GM21529 (cell line): ENCODE results near the gene TFAP2D.

Experiments
- ATAC-seq: cut with Tn5 transposase; IDR thresholded peaks from one replicate; pipeline ENCODE4 v1.9.1; 2021; ENCODE audit not compliant: unreplicated experiment

TFAP2D gene

DNA sequence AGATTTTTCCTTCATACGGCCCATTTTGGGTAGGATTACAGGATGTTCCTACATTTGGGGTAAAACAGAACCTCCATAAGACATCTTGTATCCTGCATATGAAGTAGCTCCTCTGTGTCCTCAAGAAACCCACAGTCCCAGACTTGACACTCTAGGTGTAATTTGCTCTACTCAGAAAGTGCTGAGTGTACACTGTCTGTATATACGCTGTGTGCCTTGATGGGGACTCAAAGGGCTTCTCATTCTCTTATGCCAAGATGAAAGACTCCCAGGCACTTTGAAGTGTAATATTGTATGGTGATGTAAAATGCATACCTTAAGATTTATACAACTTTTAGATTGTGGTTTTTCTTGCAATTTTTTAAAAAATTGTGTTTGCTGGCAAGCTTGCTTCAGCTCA lies 5.2 kb downstream of the TFAP2D start:
- ATAC-seq, result no peak

DNA sequence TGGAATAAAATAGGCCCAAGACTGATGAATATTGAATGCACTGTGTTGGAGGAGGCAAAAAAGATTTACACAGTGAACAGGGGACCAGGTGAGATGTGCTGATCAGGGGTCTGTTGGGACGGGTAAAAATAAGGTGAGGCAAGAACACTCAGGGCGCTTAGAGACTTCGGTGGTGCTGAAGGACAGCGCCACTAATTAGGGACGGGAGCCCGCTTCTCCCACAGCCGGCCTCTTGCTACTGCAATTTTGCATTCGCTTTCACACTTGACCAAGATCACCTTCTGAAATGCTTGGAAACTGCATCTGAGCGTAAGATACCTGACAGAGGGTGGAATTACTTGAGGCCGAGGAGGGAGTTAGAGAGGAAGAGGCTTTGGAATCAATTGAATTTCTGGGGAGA lies 7.3 kb downstream of the TFAP2D start:
- no peak for ATAC-seq

DNA sequence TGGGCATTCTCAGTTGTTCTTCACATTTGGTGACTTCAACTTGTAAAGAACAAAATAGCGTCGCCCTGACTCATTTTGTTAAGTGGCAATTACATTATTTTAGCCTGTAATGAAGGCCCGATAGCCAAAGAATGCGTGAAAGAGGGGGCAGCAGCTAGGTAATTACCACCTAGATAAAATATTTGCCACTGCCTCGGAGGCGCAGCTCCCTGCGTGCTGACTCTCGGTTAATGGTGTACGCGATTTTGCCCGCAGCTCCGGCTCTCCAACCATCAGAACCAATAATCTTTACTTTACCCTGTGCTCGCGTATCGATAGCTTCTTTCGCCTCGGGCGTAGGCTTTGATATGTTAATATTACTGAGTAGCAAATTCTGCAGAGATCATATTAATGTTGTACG lies 8.7 kb downstream of the TFAP2D start:
- no peak for ATAC-seq

DNA sequence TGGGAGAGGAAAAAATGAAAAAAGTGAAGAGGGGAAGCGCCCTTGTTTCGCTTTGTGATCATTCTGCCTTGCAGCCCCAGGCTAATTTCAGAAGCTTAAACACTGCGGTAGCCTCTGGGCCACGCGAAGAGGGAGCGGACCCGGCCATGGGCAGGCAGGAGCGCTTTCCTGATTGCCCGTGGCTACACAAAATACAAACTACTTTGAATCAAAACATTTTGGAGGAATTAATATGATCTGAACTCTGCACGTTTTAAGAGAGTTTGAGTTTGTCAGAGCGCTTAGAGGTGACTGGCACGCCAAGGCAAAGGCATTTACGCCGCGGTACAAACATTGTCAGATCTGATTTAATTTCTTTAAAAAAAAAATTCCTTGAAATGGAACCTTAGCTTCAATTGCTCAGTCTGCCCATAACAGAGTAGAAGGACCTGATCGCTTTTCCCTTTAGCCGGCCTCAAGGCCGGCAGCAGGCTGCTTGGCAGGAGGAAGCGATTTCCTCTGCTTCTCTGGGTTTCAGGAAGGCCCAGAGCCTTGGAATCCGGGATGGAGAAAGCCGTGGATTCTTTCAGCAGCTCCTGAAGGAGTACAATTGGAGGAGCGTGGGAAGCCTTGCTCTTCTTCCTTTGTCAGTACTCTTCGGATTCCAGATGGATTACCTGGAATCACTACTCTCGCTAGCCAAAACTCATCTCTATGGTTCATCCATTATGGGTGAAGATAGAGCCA lies 9.7 kb downstream of the TFAP2D start:
- no peak for ATAC-seq

DNA sequence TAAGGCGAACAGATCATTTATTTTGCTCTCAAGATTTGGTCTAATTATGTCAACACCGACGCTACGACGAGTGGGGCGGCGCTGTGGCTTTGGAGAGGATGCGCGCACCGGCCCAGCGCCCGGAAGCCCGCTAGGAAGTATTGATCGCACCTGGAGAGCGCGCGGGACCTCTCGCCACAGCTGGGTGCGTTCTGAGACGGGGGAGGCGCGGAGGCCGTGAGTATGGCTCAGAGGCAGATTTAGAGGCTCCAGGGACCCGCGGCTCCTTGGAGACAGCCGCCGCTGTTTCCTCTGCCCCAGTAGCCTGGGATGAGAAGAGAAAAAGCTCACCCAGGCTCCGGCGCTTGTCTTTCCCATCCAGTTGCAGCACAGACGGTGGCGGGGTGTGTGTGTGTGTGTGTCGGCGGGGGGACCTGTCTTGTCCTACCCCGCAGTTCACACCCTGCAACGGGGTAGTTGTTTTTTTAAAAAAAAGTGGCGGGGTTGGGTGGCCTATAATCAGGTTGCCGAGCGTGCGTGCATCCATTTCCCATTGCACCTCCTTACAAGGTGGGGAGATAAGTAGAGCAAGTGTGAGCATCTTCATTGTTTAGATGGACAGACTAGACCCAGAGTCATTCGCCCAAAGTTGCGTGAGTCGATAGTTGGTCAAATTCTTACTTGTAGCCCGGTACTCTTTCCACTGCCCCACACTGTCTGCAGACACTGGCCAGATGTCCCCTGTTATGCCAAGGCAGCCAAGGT lies 11.2 kb downstream of the TFAP2D start:
- no peak for ATAC-seq

DNA sequence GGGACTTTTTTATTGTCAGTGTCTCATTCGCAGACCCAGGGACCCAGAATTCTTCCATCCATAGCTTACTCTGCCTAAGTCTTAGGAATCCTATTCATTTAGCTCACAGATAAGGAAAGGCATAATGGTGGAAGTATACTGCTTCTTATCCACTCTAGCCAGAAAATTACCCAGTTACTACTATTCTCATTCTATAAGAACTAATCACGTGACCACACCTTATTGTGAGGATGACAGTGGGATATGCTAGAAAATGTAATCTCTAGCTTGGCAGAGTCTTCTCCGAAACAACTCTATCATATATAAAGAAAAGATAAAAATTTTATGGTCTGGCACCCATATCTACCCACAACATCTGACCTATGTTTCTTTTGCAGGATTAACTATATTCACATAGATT lies 21.2 kb downstream of the TFAP2D start:
- ATAC-seq, result no peak

DNA sequence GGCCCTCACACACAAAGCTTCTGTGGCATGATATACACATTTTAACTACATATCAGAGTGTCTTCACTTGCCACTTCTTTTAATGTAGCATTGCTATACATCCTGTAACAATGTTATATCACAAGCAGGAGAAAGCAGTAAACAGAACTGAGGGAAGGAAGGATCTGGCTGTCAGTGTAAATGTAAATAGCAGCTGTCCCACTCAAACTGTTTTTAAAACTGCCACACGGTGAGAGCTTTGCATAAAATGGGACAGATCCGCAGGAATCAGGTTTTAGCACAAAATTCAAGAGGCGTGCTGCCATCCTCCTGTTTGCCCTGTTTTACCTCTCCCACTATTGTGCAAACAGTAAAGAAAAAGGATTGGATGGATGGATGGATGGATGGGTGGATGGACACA lies 28.8 kb downstream of the TFAP2D start:
- no peak for ATAC-seq

DNA sequence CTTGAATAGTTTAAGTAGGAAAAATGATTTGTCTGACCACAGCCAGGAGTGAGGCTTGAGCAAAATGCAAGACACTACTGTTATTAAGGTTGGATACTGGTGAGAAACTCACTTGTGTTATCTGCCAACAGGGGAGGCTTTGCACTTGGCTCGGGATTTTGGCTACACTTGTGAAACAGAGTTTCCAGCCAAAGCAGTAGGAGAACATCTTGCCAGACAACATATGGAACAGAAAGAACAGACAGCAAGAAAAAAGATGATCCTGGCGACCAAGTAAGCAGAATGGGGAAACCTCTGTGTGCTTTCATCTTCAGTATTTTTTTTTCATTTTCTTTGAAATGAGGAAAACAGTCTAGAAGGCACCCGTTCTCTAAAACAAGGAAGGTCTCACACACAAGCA lies 31.6 kb downstream of the TFAP2D start:
- ATAC-seq, result no peak

DNA sequence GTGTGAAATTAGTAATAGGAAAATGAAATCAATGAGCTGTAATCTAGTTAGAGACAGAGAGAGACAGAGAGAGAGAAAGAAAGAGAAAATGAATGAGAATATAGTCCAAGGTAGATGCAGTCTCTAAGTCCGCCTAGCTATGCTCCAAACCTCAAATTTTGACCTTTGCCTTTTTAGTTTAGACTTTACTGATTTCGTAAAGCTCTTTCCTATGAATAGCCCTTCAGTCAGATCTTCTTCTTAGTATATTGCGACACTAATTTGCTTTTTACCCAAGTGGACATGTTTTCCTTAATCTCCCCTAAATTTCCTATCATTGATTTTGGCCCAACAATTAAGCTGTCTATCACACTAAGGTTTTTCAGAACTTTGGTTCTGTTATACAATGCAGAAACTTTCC lies 49.5 kb downstream of the TFAP2D start:
- no peak for ATAC-seq

DNA sequence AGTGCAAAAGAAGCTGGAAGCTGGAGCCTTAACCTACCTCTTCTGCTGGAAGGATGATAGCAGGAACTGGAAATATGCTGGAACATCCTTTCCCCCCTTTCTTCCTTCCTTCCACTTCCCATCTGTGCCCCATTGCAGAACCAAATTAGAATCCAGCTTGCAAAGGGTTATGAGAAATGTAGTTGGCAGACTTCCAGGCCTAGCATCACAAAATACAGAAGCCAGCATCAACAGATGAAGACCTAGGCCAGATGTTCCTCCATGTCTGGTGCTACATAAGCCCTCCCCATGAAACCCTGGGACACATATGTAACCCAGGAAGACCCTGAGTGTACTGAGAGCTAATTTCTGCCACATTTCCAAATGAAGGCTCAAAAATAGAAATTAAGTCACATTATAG lies 65.4 kb downstream of the TFAP2D start:
- no peak for ATAC-seq

DNA sequence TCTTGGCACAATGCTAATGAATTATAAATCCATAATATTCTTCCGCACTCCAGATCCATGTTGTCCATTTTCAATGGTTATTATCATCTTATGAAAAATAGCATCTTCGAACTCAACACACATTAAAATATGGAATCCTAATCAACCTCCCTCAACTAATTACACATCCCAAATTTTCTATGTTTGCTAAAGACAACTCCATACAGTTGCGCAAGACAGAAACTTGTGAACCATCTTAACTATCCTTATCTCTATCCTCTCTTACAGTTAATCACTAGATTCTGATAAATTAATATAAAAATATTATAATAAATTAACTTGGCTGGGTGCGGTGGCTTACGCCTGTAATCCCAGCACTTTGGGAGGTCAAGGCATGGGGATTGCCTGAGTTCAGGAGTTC lies 67.1 kb downstream of the TFAP2D start:
- ATAC-seq, result no peak

DNA sequence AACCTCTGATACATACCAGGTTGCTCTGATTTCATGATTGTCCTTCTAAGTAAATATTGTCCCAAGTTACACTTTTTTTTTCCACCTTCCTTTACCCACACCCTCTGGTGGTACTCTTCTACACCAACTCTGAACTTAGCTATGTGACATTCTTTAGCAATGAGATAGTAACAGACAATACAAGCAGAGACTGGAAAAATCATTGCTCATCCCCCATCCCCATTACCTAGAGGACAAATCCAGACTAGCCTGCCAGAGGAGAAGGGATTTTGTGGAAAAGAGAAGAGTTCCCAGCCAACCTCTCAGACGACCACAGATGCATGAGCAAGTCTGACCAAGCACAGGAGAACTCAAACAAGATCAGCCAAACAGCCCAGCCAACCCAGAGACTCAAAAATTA lies 72.6 kb downstream of the TFAP2D start:
- no peak for ATAC-seq

DNA sequence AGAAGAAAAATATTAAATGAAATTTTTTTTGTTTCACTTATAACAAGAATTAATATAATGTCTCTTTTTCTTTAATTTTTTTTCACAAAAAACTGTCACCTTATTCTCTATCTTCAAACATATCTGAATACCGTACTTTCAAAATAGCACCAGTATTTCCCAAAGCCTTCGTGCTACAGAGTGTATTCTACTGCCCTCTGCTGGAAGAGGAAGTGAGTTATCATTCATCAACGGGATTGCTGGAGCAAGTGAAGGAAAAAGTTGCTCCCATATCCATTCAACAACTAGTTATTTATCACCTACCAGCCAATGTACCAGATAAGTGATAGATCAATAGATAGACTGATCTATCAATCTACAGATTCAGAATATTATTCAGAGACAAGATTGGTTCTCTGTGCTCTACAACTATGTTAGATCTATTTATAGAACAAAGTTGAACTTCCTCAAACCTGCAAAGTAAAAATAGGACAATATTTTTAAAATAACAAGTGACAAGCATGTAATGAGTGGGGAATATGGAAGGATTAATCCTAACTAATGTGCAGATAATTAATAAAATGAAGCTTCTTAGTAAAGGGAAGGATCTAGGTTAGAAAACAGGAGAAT lies 78.7 kb downstream of the TFAP2D start:
- peak; percentile 80 for ATAC-seq

DNA sequence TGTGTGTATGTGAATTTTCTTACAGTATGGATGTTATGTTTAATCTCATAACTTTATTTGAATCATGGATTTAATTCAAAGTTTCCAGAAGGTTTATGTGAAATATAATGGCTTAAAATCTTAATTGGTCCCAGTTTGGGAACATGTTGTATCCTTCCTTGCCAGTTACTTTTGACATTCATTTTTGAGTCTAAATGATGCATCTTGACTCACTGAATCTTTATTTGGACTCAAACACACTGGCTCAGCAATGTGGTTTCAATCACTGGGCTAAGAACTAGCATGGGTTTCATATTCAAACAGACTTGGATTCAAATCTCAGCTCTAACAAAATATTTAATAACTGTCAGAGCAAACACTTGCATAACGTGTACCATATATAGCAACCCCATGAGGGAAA lies 79.4 kb downstream of the TFAP2D start:
- ATAC-seq, result no peak

DNA sequence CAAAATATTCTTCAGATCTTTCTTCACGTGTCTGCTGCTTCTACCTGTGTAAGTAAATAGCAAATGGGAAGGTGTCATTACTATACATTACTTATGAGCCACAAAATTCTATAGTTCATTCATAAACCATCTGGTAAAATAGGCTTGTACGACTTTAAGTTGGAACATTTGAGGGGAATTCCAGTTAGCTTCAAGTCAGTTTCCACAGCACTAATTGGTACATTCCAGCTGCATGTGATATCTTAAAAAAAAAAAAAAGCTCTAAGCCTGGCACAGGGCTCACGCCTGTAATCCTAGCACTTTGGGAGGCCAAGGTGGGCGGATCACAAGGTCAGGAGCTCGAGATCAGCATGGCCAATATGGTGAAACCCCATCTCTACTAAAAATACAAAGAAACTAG lies 82.2 kb downstream of the TFAP2D start:
- no peak for ATAC-seq

DNA sequence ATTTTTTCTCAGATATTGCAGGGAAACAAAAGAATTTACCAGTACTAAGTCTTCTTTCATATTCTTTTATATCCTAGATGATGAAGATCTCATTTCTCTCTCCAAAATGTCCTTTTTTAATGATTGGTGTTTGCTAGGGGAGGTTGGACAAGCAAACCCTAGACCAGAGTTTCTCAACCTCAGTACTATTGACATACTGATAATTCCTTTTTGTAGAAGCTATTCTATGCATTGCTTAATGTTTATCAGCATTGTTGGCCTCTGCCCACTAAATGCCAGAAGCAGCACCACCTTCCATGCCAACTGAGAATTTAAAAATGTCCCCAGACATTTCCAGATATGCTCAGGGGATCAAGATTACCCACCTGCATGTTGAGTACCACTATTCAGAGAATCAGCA lies 91.0 kb downstream of the TFAP2D start:
- ATAC-seq, result no peak

DNA sequence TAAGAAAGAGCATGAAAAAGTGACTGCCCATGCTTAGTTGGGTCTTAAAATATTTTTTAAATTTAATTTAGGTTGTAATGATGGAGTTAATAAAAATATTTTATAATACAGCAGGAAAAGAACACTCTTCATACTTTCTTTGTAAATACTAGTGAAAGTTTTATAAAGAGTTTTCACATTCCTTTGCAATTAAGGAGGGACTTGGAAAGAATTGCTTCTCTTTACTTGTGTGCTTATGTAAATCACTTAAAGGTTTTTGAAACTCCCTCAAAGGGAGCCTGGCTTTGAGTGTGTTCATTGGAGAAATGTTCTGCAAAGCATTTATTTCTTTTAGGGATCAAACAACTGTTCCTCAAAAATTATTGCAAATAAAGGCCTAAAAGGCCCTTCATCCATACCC lies 93.7 kb downstream of the TFAP2D start:
- no peak for ATAC-seq

DNA sequence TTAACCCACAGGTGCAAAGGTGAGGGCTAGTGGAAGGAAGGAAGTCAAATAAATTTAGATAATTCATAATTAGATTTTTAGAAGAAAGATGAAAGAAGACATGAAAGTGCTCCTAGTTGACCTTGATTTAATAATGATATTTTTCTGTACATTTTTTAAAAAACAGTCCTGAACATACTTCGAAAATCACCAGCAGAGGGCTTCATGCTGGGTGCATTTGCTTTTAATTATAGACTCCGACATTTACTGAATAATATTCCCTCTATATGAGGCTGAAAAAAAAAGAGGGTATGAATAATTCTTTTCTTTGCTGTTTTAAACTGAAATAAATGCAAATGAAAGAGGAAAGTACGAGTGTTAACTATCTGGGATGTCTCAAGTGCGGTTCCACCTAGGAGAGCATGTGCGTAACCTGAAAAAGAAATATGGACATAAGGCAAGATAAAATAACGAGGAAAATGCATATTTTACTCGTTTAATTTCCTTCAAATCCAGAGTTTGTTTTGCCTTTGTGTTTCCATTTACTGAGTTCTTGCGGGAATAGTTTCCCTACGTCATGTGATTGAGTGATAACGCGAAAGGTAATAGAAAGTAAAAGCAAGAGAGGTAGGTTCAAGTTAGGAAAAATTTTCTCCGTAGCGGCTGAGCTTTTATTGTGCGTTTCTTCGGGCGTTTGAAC lies 102.2 kb downstream of the TFAP2D start:
- ATAC-seq, result peak; percentile 51

DNA sequence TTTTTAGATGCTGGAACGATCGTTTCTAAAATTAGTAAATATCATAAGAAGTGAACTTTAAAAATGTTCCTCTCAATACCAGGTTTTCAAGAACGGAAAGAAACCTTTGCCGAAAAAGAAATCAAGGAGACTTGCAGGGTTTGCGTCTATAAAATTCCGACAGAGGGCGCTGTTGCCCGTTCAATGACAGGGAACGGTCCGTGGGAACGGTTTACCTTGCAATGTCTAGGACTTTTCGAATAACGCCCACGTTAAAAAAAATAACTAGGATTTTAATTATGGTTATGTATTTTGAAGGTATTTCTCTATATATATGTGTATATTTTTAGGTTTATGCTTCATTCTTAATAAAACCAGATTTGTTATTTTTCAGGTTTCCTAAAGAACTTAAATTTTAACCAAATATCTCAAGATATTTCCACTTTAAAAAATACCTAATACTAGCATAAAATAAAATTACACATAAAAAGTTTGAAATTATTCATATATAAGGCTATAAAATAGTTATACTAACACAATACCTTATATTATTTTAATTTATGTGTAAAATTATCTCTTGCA lies 102.9 kb downstream of the TFAP2D start:
- ATAC-seq, result peak; percentile 86

DNA sequence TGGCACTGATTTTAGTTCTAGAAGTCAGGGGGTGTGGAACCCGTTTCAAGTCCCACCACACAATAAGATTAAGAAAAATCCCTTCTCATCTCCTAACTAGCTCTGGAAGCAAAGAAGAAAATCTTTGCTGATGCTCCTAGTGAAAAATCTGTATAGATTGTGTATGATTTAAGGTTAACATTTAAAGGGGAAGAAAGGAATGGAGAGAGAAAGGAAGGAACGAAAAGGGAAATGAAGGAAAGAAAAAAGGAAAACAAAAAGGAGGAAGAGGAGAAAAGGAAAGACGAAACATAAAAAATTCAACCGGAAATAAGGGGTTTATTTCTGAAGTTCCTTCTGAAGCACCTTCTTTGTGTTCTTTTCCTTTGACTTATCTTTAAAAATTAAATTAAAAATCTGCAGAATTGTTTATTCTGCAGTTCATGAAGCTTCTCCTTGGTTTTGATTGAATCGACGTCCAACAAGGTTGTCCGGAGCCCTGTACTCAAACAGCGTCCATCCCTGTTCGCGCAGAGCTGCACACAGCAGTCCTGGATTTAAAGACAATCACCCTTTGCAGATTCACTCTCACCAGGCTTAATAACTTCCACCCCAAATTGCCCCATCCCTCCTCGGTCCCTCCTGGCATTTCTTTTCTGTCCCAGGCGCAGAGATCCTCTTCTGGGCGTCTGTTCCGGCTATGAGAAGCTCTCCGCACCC lies 103.8 kb downstream of the TFAP2D start:
- no peak for ATAC-seq

DNA sequence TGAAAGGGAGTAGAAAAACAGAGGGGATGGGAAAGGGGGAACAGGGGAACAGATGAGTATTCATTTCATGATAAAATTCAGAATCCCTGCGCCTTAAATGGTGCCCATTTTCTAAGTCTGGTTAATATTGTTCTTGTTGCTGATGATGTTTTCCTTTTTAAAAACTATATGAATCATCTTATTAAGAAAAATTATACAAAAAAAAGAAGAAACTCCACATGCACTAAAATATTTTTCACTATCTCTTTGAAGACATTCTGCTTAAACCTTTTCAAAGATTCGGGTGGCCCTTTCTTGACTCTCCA lies 104.3 kb downstream of the TFAP2D start:
- no peak for ATAC-seq
